Nucleus accumbens (tissue), 56 donors: ENCODE results near the gene IRGQ.
"Not testable (repeated sequence)": the region's sequence is repeated elsewhere in the genome, so short reads cannot be mapped to it uniquely, and the experiment has no call there.

ENCODE experiments used
- DNase-seq, 56 donors: peaks; one replicate each; lab custom pipeline; 2025; lab: John Stamatoyannopoulos, UW

Gene IRGQ

DNA sequence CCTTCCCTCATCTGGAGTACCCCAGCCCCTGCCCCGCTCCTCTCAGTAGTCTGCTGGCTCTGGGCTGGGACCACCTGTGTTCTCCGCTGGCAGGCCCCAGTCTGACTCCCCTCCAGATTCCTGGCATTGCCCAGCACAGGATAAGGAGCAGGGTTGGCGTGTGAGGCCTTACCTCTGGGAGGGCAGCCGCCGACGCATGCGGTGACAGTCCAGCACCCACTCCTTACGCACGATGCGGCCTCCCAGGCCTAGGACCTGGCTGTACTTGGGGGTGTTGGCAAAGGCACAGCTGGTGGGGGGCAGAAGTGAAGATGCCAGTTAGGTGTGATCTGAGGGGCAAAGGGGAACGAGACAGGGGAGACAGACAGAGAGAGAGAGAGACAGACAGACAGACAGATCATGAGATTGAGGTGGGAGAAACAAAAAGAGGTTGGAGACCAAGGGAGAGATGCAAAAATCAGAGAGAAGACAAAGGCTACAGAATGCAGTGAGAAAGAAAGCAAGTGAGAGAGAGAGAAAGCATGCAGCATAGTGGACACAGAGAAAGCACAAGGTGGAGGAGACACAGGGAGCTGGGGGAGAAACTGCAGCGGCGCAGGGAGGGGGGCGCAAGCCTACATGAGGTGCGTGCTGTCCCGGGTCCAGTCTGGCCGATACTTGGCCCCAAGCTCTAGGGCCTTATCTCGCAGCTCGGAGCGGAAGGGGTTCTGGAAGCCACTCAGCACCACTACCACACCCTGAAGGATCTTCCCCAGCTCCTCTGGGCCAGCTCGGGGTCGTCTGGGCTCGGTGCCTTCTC, 44.3 kb downstream of the IRGQ start:
- no peak for DNase-seq

DNA sequence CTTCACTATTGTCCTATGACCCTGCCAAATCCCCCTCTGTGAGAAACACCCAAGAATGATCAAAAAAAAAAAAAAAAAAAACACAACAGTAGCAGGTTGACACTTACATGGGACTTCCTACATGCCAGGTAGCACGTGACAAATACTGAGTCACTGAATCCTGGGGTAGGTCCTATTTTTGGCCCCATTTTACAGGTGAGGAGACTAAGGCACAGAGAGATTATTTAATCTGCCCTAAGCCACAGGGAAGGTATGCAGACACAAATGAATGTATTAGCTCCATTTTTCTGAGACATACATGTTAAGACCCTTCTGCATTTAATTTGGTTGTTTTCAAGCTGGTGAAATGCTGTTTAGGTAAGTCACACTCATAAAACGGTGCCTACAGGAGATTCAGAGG, 47.2 kb downstream of the IRGQ start:
- DNase-seq, result no peak

DNA sequence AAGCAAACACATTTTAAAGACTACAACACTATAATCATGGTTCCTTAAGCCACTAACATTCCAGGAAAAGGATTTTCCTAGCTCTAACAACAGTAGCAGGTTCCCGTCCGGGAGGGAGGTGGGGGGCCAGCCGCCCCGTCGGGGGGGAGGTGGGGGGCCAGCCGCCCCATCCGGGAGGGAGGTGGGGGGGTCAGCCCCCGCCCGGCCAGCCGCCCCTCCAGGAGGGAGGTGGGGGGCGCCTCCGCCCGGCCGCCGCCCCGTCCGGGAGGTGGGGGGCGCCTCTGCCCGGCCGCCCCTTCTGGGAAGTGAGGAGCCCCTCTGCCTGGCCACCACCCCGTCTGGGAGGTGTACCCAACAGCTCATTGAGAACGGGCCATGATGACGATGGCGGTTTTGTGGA, 48.0 kb downstream of the IRGQ start:
- DNase-seq, result not testable (repeated sequence)

GRCh38 chr19:43546581-43546980, 49.4 kb downstream of the IRGQ start:
- DNase-seq, result no peak

DNA sequence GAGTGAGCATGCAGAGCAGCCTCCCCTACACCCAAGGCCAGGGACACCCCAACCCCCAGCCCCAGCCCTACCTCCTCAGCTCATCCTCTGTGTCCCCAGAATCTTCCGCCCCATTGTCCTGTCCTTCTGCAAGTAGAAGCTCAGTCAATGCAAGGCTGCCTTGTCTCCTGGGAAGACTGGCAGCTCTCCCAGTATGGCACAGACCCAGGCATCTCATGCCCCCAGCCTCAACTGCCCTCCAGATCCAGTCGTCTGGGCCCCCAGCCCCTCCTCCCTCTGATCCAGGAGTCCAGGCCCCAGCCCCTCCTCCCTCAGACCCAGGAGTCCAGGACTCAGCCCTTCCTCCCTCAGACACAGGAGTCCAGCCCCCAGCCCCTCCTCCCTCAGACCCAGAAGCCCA, 50.0 kb downstream of the IRGQ start:
- DNase-seq, result peak in 15 of 56 donors; percentile 2 to 32 (median 11)

- no peak for DNase-seq
Measured at GRCh38 chr19:43545276-43545675, 50.7 kb downstream of the IRGQ start.

DNA sequence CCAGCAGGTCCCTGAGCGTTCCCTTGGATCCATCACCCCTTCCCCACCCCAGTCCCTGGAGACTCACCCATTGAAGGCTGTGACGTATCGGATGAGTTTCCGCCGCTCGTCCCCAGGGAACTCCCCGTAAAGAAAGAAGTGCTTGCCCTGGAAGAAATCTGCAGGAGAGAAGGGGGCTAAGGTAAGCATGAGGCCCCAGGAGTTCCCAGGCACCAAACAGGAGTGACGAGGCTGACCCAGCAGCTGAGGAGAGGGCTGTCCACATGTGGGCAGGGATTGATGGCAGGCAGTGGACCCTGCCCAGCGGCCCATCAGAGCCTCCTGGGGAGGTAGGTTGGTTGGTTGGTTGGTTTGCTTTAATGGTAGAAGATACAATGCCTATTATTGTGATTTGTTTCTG, 51.9 kb downstream of the IRGQ start:
- DNase-seq, result no peak

GRCh38 chr19:43541920-43542650, 53.8 kb downstream of the IRGQ start:
- DNase-seq, result no peak

DNA sequence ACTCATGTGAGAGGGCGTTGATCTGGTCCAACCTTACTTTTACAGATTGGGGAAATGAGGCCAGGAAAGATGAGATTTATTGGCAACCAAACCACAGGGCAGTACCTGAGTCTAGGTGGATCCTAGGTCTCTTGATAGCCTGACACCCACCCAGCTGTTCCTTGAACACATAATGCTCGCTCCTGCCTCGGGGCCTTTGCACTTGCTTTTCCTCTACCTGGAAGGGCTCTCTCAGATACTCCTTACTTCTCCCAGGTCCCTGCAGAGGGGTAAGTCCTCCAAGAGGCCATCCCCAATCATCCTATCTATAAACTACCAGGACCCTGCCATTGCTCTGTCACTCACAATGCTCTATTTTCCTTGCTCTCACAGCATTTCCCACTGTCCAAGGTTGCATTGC, 55.6 kb downstream of the IRGQ start:
- DNase-seq, result no peak

- no peak for DNase-seq
Measured at GRCh38 chr19:43538922-43539321, 57.0 kb downstream of the IRGQ start.

DNA sequence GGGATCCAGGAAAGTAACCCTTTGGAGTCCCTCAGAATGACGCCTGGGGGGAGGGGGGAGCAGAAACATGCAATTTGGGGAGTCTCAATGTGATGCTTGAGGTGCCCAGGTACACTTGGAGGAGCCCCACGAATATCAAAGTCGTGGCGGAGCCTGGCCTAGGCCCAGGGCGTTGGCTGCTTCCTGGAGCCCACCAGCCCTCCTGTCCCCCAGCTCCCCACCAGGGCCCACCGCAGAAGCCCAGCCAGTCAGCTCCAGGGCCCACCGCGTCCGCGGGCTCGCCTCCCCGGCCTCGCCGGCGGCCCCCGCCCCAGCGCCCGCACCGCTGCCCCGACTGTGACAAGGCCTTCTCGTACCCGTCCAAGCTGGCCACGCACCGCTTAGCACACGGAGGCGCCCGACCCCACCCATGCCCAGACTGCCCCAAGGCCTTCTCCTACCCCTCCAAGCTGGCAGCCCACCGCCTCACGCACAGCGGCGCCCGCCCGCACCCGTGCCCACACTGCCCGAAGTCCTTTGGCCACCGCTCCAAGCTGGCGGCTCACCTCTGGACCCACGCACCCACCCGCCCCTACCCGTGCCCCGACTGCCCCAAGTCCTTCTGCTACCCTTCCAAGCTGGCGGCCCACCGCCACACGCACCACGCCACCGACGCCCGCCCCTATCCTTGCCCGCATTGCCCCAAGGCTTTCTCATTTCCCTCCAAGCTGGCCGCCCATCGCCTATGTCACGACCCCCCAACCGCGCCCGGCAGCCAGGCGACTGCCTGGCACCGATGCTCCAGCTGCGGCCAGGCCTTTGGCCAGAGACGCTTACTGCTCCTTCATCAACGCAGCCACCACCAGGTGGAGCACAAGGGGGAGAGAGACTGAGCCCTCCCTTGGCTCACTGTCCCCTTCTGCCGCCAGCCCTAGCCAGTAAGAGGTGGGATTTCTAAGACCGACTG, 60.8 kb downstream of the IRGQ start:
- DNase-seq, result peak in 47 of 56 donors; percentile 5 to 69 (median 38)
